K562 (cell line): ENCODE measurements around the gene FNDC11. TPM values are rescaled to one million over a fixed set of nuclear protein-coding genes. Genes with fewer than 3 reads are reported as not detected.

Experiments used
- ATF7 ChIP-seq: fragments of 450-650 bp; IDR thresholded peaks from 2 replicates; pipeline ENCODE4 v1.7.1; 2014; ENCODE audit warnings: mild to moderate bottlenecking, moderate library complexity
- CBX2 ChIP-seq: fragments of 200-600 bp; sonication (generic); IDR thresholded peaks from one replicate; pipeline ENCODE4 v1.6.1; 2012; ENCODE audit warnings: mild to moderate bottlenecking, low read length, inconsistent platforms; ENCODE audit not compliant: insufficient read depth, poor library complexity, severe bottlenecking
- CREM ChIP-seq: IDR thresholded peaks from 2 replicates; pipeline ENCODE4 v1.6.1; 2014; ENCODE audit warnings: antibody characterized with exemption, low read depth
- IFI16 ChIP-seq: fragments of 250-450 bp; sonication (Bioruptor Pico); IDR thresholded peaks from 2 replicates; pipeline ENCODE4 v2.1.2; 2022; ENCODE audit warnings: mild to moderate bottlenecking, inconsistent platforms
- NR2F6 ChIP-seq: fragments of 450-650 bp; formaldehyde crosslinking; IDR thresholded peaks from 2 replicates; pipeline ENCODE4 v1.4.0; 2020; ENCODE audit warnings: mild to moderate bottlenecking
- PRMT5 ChIP-seq: sonication (generic); formaldehyde crosslinking; IDR thresholded peaks from 2 replicates; pipeline ENCODE4 v1.5.0; 2020; ENCODE audit warnings: missing genetic modification reagents
- RAD21 ChIP-seq, 2 experiments: fragments of 250-450 bp in 1 of 2; fragments of 450-650 bp in 1 of 2; sonication (Bioruptor Pico) in 1 of 2; formaldehyde crosslinking in 1 of 2; IDR thresholded peaks in 1 of 2; conservative IDR thresholded peaks in 1 of 2; 2 replicates each; pipeline versions ENCODE4 v1.4.0 to v1.8.0; 2020 to 2022; ENCODE audit warnings: mild to moderate bottlenecking in 2 of 2, moderate library complexity in 1 of 2
- SMC3 ChIP-seq: conservative IDR thresholded peaks from 2 replicates; pipeline ENCODE4 v1.6.1; 2011; ENCODE audit warnings: low read depth, low read length, improper control_type of control experiment; ENCODE audit not compliant: insufficient read depth
- STAT5A ChIP-seq: IDR thresholded peaks from 2 replicates; pipeline ENCODE4 v1.6.1; 2012; ENCODE audit warnings: low read length, inconsistent platforms, borderline replicate concordance
- ZNF133 ChIP-seq: fragments of 250-450 bp; sonication (Bioruptor Pico); IDR thresholded peaks from 2 replicates; pipeline ENCODE4 v1.4.0; 2020; ENCODE audit warnings: mild to moderate bottlenecking
- ZNF263 ChIP-seq: sonication (generic); formaldehyde crosslinking; IDR thresholded peaks from 2 replicates; pipeline ENCODE4 v1.8.0; 2022; ENCODE audit warnings: mild to moderate bottlenecking, missing genetic modification reagents, borderline replicate concordance
- ZNF282 ChIP-seq: sonication (generic); formaldehyde crosslinking; IDR thresholded peaks from 2 replicates; pipeline ENCODE4 v1.8.1; 2023; ENCODE audit warnings: missing genetic modification reagents
- ZNF780A ChIP-seq: fragments of 250-450 bp; sonication (Bioruptor Pico); IDR thresholded peaks from 2 replicates; pipeline ENCODE4 v1.5.0; 2021; ENCODE audit warnings: mild to moderate bottlenecking
- polyA plus RNA-seq, 8 experiments: library from polyadenylated mRNA; depleted of rRNA in 4 of 8; stranded (reverse) in 5 of 8; unstranded in 3 of 8; fragments of >200 nt; fragmentation: Nextera tagmentation in 2 of 8; fragmentation: Illumina TruSeq in 1 of 8; extraction: Ambion mirVana in 2 of 8; extraction: Trizol in 1 of 8; gene quantifications; 2 replicates each; pipeline versions ENCODE4 v1.2.1 to v1.2.3, GENCODE V29; 2011 to 2014; ENCODE audit warnings: inconsistent platforms in 1 of 8, missing spikeins in 1 of 8
- total RNA-seq, 7 experiments: library from RNA; depleted of rRNA in 6 of 7; stranded (reverse); fragments of >200 nt in 6 of 7; fragmentation: Illumina TruSeq in 2 of 7; extraction: Trizol in 2 of 7; gene quantifications; 2 replicates each; pipeline versions ENCODE4 v1.2.1 to v1.2.3, GENCODE V29; 2011 to 2021; ENCODE audit warnings: low replicate concordance in 1 of 7
- TF ChIP-seq, protein P1 (sequence below): fragments of 200-400 bp; formaldehyde crosslinking; IDR thresholded peaks from 2 replicates; pipeline ENCODE4 v1.6.1; 2017; ENCODE audit warnings: mild to moderate bottlenecking, low read depth, low read length, moderate library complexity
- TF ChIP-seq, protein P2 (sequence below): fragments of 250-450 bp; sonication (Bioruptor Pico); IDR thresholded peaks from 2 replicates; pipeline ENCODE4 v1.5.0; 2020; ENCODE audit warnings: mild to moderate bottlenecking, borderline replicate concordance
- TF ChIP-seq, protein P3 (sequence below), 2 experiments: fragments of 450-650 bp; IDR thresholded peaks; 2 replicates each; pipeline ENCODE4 v1.6.1; 2016
- TF ChIP-seq, protein P4 (sequence below): sonication (generic); formaldehyde crosslinking; IDR thresholded peaks from 2 replicates; pipeline ENCODE4 v1.8.0; 2023; ENCODE audit warnings: mild to moderate bottlenecking, missing genetic modification reagents

Gene FNDC11
- total and polyA plus RNA-seq, 9 of the 15 experiments (the other 6 are each of a cell fraction or from before 2014, with no cell fraction given), result 0.08 to 2.3 (median 0.64) TPM; not detected in 2

- TF ChIP-seq RAD21 (CRISPR knock-in tag; conservative IDR thresholded peaks at IDR 0.05 in 1 of 2, IDR thresholded peaks at IDR 0.05 in 1 of 2) (peak in 1 of 2 experiments; percentile 69; a peak in 3 of 4 replicates), PRMT5 (CRISPR knock-in tag) (no peak), NR2F6 (no peak), CBX2 (no peak), ZNF282 (CRISPR knock-in tag) (no peak), STAT5A (no peak), SMC3 (0 out of 2 replicates have a peak, but pooled peaks have one; percentile 43), ATF7 (peak; percentile 69), ZNF133 (no peak), IFI16 (CRISPR knock-in tag) (no peak), ZNF263 (CRISPR knock-in tag) (no peak), CREM (peak; percentile 64), ZNF780A (CRISPR knock-in tag) (no peak)
- TF ChIP-seq, protein P1, sequence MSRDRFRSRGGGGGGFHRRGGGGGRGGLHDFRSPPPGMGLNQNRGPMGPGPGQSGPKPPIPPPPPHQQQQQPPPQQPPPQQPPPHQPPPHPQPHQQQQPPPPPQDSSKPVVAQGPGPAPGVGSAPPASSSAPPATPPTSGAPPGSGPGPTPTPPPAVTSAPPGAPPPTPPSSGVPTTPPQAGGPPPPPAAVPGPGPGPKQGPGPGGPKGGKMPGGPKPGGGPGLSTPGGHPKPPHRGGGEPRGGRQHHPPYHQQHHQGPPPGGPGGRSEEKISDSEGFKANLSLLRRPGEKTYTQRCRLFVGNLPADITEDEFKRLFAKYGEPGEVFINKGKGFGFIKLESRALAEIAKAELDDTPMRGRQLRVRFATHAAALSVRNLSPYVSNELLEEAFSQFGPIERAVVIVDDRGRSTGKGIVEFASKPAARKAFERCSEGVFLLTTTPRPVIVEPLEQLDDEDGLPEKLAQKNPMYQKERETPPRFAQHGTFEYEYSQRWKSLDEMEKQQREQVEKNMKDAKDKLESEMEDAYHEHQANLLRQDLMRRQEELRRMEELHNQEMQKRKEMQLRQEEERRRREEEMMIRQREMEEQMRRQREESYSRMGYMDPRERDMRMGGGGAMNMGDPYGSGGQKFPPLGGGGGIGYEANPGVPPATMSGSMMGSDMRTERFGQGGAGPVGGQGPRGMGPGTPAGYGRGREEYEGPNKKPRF, result no peak
- TF ChIP-seq, protein P2, sequence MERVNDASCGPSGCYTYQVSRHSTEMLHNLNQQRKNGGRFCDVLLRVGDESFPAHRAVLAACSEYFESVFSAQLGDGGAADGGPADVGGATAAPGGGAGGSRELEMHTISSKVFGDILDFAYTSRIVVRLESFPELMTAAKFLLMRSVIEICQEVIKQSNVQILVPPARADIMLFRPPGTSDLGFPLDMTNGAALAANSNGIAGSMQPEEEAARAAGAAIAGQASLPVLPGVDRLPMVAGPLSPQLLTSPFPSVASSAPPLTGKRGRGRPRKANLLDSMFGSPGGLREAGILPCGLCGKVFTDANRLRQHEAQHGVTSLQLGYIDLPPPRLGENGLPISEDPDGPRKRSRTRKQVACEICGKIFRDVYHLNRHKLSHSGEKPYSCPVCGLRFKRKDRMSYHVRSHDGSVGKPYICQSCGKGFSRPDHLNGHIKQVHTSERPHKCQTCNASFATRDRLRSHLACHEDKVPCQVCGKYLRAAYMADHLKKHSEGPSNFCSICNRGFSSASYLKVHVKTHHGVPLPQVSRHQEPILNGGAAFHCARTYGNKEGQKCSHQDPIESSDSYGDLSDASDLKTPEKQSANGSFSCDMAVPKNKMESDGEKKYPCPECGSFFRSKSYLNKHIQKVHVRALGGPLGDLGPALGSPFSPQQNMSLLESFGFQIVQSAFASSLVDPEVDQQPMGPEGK (CRISPR knock-in tag), result no peak
- TF ChIP-seq, protein P3, sequence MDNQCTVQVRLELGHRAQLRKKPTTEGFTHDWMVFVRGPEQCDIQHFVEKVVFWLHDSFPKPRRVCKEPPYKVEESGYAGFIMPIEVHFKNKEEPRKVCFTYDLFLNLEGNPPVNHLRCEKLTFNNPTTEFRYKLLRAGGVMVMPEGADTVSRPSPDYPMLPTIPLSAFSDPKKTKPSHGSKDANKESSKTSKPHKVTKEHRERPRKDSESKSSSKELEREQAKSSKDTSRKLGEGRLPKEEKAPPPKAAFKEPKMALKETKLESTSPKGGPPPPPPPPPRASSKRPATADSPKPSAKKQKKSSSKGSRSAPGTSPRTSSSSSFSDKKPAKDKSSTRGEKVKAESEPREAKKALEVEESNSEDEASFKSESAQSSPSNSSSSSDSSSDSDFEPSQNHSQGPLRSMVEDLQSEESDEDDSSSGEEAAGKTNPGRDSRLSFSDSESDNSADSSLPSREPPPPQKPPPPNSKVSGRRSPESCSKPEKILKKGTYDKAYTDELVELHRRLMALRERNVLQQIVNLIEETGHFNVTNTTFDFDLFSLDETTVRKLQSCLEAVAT (IDR thresholded peaks at IDR 0.05), result no peak
- TF ChIP-seq, protein P4, sequence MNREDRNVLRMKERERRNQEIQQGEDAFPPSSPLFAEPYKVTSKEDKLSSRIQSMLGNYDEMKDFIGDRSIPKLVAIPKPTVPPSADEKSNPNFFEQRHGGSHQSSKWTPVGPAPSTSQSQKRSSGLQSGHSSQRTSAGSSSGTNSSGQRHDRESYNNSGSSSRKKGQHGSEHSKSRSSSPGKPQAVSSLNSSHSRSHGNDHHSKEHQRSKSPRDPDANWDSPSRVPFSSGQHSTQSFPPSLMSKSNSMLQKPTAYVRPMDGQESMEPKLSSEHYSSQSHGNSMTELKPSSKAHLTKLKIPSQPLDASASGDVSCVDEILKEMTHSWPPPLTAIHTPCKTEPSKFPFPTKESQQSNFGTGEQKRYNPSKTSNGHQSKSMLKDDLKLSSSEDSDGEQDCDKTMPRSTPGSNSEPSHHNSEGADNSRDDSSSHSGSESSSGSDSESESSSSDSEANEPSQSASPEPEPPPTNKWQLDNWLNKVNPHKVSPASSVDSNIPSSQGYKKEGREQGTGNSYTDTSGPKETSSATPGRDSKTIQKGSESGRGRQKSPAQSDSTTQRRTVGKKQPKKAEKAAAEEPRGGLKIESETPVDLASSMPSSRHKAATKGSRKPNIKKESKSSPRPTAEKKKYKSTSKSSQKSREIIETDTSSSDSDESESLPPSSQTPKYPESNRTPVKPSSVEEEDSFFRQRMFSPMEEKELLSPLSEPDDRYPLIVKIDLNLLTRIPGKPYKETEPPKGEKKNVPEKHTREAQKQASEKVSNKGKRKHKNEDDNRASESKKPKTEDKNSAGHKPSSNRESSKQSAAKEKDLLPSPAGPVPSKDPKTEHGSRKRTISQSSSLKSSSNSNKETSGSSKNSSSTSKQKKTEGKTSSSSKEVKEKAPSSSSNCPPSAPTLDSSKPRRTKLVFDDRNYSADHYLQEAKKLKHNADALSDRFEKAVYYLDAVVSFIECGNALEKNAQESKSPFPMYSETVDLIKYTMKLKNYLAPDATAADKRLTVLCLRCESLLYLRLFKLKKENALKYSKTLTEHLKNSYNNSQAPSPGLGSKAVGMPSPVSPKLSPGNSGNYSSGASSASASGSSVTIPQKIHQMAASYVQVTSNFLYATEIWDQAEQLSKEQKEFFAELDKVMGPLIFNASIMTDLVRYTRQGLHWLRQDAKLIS (CRISPR knock-in tag), result no peak
- TF ChIP-seq, all 486 proteins: peak for 12
Observed at GRCh38 chr20:63580796-63581461, 27.0 kb downstream of the FNDC11 start (continued).
